HEK293 (cell line): ENCODE measurements around the gene VSIG8.

ENCODE experiments used
- CTCF ChIA-PET: fragments of 350-600 bp; formaldehyde crosslinking; extraction: SDS; loops from one replicate; lab custom pipeline; 2021; ENCODE audit warnings: antibody characterized with exemption; lab: Yijun Ruan, JAX
- POLR2A ChIA-PET: fragments of 300-600 bp; formaldehyde crosslinking; extraction: SDS; loops from one replicate; lab custom pipeline; 2020; ENCODE audit warnings: antibody characterized with exemption, inconsistent platforms; lab: Yijun Ruan, JAX
- H3K27ac ChIP-seq: fragments of 200-500 bp; sonication (Bioruptor generic); 2 replicates; pipeline ENCODE4 v1.5.1; 2014; ENCODE audit warnings: low read depth, low read length, control low read depth, inconsistent platforms; ENCODE audit errors: extremely low read depth
- H3K36me3 ChIP-seq, 2 experiments: fragments of 200-500 bp in 1 of 2; sonication (Bioruptor generic) in 1 of 2; 1 replicate in 1 of 2; 2 replicates in 1 of 2; pipeline ENCODE4 v1.5.1; 2014 to 2017; ENCODE audit warnings: inconsistent platforms in 2 of 2, low read length in 2 of 2; ENCODE audit not compliant: control insufficient read depth in 2 of 2, insufficient read depth in 1 of 2
- H3K4me1 ChIP-seq: fragments of 200-500 bp; sonication (Bioruptor generic); 2 replicates; pipeline ENCODE4 v1.5.1; 2014; ENCODE audit warnings: mild to moderate bottlenecking, low read length, inconsistent platforms; ENCODE audit not compliant: control insufficient read depth, insufficient read depth
- H3K4me3 ChIP-seq: 2 replicates; pipeline ENCODE4 v1.5.1; 2011; ENCODE audit warnings: low read depth, mild to moderate bottlenecking, control low read depth, low read length, moderate library complexity
- H3K9me3 ChIP-seq: fragments of 200-500 bp; sonication (Bioruptor generic); 2 replicates; pipeline ENCODE4 v1.5.1; 2014; ENCODE audit warnings: low read depth, low read length, inconsistent platforms; ENCODE audit not compliant: control insufficient read depth, insufficient read depth
- GLI2 ChIP-seq: fragments of 450-650 bp; formaldehyde crosslinking; IDR thresholded peaks from 2 replicates; pipeline ENCODE4; 2017; ENCODE audit warnings: missing biosample characterization, missing genetic modification characterization, low read depth, borderline replicate concordance
- HOXC10 ChIP-seq: sonication (generic); formaldehyde crosslinking; IDR thresholded peaks from 2 replicates; pipeline ENCODE4 v1.8.1; 2023; ENCODE audit warnings: mild to moderate bottlenecking, missing genetic modification reagents
- KLF8 ChIP-seq: fragments of 450-650 bp; formaldehyde crosslinking; IDR thresholded peaks from 2 replicates; pipeline ENCODE4 v1.5.1; 2016; ENCODE audit warnings: missing biosample characterization, missing genetic modification characterization
- KLF9 ChIP-seq: fragments of 450-650 bp; formaldehyde crosslinking; IDR thresholded peaks from 2 replicates; pipeline ENCODE4 v1.5.1; 2016; ENCODE audit warnings: missing biosample characterization, missing genetic modification characterization, low read depth
- PRDM1 ChIP-seq: fragments of 450-650 bp; formaldehyde crosslinking; IDR thresholded peaks from 2 replicates; pipeline ENCODE4; 2016; ENCODE audit warnings: missing biosample characterization, missing genetic modification characterization
- WT1 ChIP-seq: fragments of 450-650 bp; formaldehyde crosslinking; IDR thresholded peaks from 2 replicates; pipeline ENCODE4 v1.5.1; 2016; ENCODE audit warnings: missing biosample characterization, missing genetic modification characterization
- ZBTB11 ChIP-seq: fragments of 450-650 bp; formaldehyde crosslinking; conservative IDR thresholded peaks from 2 replicates; pipeline ENCODE4 v1.5.1; 2016; ENCODE audit warnings: low read depth, missing biosample characterization, missing genetic modification characterization
- ZFP69B ChIP-seq: fragments of 450-650 bp; formaldehyde crosslinking; IDR thresholded peaks from 2 replicates; pipeline ENCODE4 v1.5.1; 2016; ENCODE audit warnings: missing biosample characterization, missing genetic modification characterization
- ZNF302 ChIP-seq: fragments of 450-650 bp; formaldehyde crosslinking; IDR thresholded peaks from 2 replicates; pipeline ENCODE4 v1.5.1; 2016; ENCODE audit warnings: missing biosample characterization, missing genetic modification characterization, low read depth
- ZNF341 ChIP-seq: fragments of 450-650 bp; formaldehyde crosslinking; IDR thresholded peaks from 2 replicates; pipeline ENCODE4; 2016; ENCODE audit warnings: low read depth, missing biosample characterization, missing genetic modification characterization
- ZNF398 ChIP-seq: fragments of 450-650 bp; formaldehyde crosslinking; IDR thresholded peaks from 2 replicates; pipeline ENCODE4 v1.5.1; 2017; ENCODE audit warnings: missing biosample characterization, missing genetic modification characterization
- ZNF530 ChIP-seq: fragments of 450-650 bp; formaldehyde crosslinking; IDR thresholded peaks from 2 replicates; pipeline ENCODE4 v1.5.1; 2016; ENCODE audit warnings: low read depth, missing biosample characterization, missing genetic modification characterization
- ZNF548 ChIP-seq: fragments of 450-650 bp; formaldehyde crosslinking; IDR thresholded peaks from 2 replicates; pipeline ENCODE4 v1.5.1; 2016; ENCODE audit warnings: missing biosample characterization, missing genetic modification characterization
- ZNF555 ChIP-seq: fragments of 450-650 bp; formaldehyde crosslinking; conservative IDR thresholded peaks from 2 replicates; pipeline ENCODE4 v1.5.1; 2017; ENCODE audit warnings: missing biosample characterization, mild to moderate bottlenecking, missing genetic modification characterization, inconsistent platforms
- ZNF623 ChIP-seq: fragments of 450-650 bp; formaldehyde crosslinking; IDR thresholded peaks from 2 replicates; pipeline ENCODE4 v1.5.1; 2016; ENCODE audit warnings: missing biosample characterization, missing genetic modification characterization
- ZNF626 ChIP-seq: fragments of 450-650 bp; sonication (Bioruptor Pico); formaldehyde crosslinking; IDR thresholded peaks from 2 replicates; pipeline ENCODE4 v1.5.1; 2018; ENCODE audit warnings: missing biosample characterization, missing genetic modification characterization, inconsistent platforms
- ZNF645 ChIP-seq: fragments of 450-650 bp; formaldehyde crosslinking; IDR thresholded peaks from 2 replicates; pipeline ENCODE4; 2016; ENCODE audit warnings: missing biosample characterization, missing genetic modification characterization
- ZNF654 ChIP-seq: fragments of 450-650 bp; formaldehyde crosslinking; IDR thresholded peaks from 2 replicates; pipeline ENCODE4 v1.5.1; 2016; ENCODE audit warnings: low read depth, missing biosample characterization, missing genetic modification characterization
- ZNF658 ChIP-seq: fragments of 450-650 bp; formaldehyde crosslinking; IDR thresholded peaks from 2 replicates; pipeline ENCODE4; 2016; ENCODE audit warnings: missing biosample characterization, missing genetic modification characterization
- ZNF664 ChIP-seq: fragments of 450-650 bp; formaldehyde crosslinking; IDR thresholded peaks from 2 replicates; pipeline ENCODE4 v1.5.1; 2016; ENCODE audit warnings: missing biosample characterization, missing genetic modification characterization
- ZNF692 ChIP-seq: fragments of 450-650 bp; formaldehyde crosslinking; IDR thresholded peaks from 2 replicates; pipeline ENCODE4 v1.5.1; 2016; ENCODE audit warnings: missing biosample characterization, missing genetic modification characterization
- ZNF837 ChIP-seq: fragments of 450-650 bp; formaldehyde crosslinking; IDR thresholded peaks from 2 replicates; pipeline ENCODE4 v1.5.1; 2016; ENCODE audit warnings: missing biosample characterization, missing genetic modification characterization

Gene VSIG8

GRCh38 chr1:159838715-159839114, 23.7 kb downstream of the VSIG8 start (continued):
- TF ChIP-seq ZNF623 (tag by site-specific recombination), result no peak
- TF ChIP-seq ZNF692 (tag by site-specific recombination), result no peak
- TF ChIP-seq ZNF341 (tag by site-specific recombination), result no peak
- no peak for TF ChIP-seq ZNF398
- no peak for TF ChIP-seq KLF9
- TF ChIP-seq GLI2, result no peak
- TF ChIP-seq ZNF664, result no peak
- TF ChIP-seq, all 188 proteins: peak for 0

GRCh38 chr1:159835862-159836525, 26.5 kb downstream of the VSIG8 start:
- no peak overlapping the region for H3K4me3 ChIP-seq
- no peak overlapping the region for H3K27ac ChIP-seq
- H3K9me3 ChIP-seq, result no peaks in the 10 kb centered on the region
- POLR2A ChIA-PET, result no interaction called here
- TF ChIP-seq HOXC10 (CRISPR knock-in tag), result no peak
- no peak for TF ChIP-seq KLF8 (tag by site-specific recombination)
- TF ChIP-seq WT1, result no peak
- TF ChIP-seq ZNF837, result no peak
- no peak for TF ChIP-seq ZNF654 (tag by site-specific recombination)
- TF ChIP-seq ZNF341 (tag by site-specific recombination), result no peak
- TF ChIP-seq ZNF548, result no peak
- no peak for TF ChIP-seq ZNF555 (tag by site-specific recombination)
- no peak for TF ChIP-seq ZNF645 (tag by site-specific recombination)
- TF ChIP-seq ZNF302 (tag by site-specific recombination), result no peak
- TF ChIP-seq ZNF658 (tag by site-specific recombination), result no peak
- no peak for TF ChIP-seq ZBTB11 (tag by site-specific recombination)
- no peak for TF ChIP-seq ZFP69B (tag by site-specific recombination)
- TF ChIP-seq ZNF626 (tag by site-specific recombination), result no peak
- no peak for TF ChIP-seq PRDM1 (tag by site-specific recombination)
- no peak for TF ChIP-seq ZNF530 (tag by site-specific recombination)
- TF ChIP-seq, all 188 proteins: peak for 0
- CTCF ChIA-PET, result interaction anchor here (0.6 to 2.4 kb wide), 8 partner anchors 14 to 171 kb away, joined by 3 to 15 read pairs (median 5); no protein-coding TSS in a partner anchor
- Histone ChIP-seq H3K36me3 (no peaks in the 10 kb centered on the region), H3K4me1 (no peaks in the 10 kb centered on the region)
